HG03442 (cell line): Measurements from ENCODE around the gene SCAP.

Source experiments
- ATAC-seq: cut with Tn5 transposase; IDR thresholded peaks from one replicate; pipeline ENCODE4 v1.9.1; 2021; ENCODE audit warnings: mild to moderate bottlenecking, moderate library complexity; ENCODE audit not compliant: unreplicated experiment

The SCAP gene

DNA sequence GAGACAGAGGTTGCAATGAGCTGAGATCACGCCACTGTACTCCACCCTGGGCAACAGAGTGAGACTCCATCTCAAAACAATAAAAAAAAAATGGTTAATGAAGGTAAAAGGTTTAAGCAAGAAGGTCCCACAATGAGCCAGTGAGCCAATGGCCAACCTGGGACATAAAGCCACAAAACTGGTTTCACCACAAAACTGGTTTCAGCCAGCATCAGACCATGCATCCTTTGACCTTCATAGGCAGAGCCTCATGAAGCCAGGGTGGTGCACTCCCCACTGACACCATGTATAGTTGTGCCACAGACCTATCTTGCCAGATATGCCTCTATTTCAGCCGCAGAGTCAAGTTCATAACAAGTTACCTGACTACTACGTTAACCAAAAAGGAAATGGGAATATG is 41.9 kb downstream of the SCAP start:
- no peak for ATAC-seq

DNA sequence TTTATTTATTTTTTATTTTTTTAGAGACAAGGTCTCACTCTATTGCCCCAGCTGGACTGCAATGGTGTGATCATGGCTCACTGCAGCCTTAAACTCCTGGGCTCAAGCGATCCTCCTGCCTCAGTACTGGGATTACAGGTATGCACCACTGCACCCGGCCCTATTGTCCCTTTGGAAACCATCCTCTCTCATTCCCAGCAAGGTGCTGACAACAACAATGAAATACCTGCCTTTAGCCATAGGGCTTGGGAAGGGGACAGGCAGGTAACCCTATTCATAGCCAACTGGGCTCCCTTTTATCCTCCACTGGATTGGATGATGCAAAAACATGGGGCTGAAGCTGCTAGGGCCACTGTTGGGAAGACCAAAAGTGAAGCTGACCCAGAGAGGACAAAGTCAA is 43.1 kb downstream of the SCAP start:
- ATAC-seq: no peak

DNA sequence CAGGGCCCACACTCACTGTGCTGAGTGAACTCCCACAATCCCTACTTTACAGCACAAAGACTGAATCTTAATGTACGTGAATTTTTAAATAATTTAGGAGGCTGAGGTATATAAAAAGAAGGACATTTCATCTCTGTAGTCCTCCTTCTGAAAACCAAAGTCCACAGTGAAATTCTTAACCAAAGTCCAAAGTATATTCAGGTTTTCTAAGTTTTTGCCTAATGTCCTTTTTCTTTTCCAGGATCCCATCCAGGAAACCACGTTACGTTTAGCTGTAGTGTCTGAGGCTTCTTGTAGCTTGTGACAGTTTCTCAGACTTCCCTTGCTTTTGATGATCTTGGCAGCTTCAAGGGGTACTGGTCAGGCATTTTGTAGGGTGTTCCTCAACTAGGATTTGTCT is 44.5 kb downstream of the SCAP start:
- ATAC-seq: no peak

DNA sequence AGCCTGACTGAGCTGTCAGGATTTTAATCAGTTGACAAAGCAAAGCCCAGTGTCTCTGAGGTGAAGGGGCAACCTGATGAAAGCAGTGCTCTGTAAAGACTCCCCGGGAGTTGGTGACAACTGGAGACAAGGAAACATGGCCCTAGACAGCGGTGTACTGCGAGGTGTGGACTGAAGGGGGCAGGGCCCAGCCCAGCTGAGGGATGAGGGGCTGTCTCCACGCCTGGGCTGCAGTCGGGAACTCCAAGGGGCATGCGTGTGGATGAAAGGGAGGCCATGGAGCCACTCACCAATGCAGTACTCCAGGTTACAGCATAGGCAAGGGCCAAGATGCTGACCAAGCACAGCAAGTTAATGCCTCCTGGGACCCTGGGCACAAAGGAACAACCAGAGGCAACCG is 45.1 kb downstream of the SCAP start:
- ATAC-seq: no peak

DNA sequence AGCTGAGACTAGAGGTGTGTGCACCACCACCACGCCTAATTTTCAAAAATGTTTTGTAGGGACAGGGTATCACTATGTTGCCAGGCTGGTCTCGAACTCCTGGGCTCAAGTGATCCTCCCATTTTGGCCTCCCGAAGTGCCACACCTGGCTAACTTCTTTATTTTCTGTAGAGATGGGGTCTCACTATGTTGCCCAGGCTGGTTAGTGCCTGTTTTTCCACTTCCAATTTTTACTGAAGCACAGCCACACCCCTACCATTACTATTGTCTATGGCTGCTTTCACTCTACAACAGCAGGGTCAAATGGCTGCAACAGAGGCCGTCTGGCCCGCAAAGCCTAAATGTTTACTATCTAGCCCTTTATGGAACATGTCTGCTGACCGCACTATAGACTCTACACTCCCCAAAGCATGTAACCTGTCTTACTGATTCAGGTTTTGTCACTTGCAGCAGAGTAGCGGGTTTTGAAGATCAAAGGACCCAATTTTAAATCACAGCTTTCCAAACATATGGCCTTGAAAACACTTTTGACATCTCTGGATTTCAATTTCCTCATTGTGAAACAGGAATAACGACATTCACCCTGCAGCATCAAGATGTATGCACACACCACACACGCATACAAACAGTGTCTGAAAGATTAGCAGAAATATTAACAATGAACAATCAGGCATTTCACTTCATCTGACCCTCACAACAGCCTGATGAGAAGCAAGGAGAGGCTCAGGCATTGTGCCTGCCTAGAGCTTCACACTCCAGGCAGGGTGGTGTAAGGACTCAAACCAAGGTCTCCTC is 46.1 kb downstream of the SCAP start:
- no peak for ATAC-seq

DNA sequence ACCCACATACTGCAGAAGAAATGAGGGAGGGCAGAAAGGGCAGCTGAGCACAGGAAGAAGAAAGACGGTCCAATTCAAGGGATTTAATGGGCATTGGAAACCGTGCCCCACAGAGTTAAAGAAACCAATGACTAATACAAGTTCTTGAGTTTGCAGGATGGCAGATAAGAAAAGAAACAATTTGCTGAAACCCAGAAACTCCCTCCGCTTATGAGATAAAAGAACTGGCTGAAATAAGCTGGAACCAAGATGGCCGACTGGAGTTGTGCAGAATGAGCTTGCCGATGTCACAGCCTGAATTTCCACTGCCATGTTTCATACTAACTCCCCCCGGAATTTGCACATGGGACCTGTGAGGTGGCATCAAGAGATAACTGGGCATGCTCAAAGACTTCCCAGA is 47.1 kb downstream of the SCAP start:
- ATAC-seq: no peak

DNA sequence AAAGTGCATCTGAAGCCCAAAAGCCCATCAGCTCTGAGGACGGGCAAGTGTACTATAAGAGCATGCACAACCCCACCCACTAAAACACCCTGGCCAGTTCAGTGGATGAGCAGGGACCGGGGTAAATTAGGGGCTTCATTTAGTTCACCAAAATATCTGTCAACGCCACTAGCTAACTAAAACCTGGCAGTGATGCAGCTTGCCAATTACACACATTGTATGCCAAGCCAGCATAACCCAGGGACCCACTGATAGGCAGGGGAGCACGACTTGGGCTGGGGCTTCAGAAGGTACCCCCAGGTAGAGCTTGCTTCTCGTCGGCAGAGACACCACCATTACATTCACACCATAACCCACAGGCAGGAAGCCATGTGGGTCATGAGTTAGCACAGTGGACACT is 47.9 kb downstream of the SCAP start:
- ATAC-seq: no peak

DNA sequence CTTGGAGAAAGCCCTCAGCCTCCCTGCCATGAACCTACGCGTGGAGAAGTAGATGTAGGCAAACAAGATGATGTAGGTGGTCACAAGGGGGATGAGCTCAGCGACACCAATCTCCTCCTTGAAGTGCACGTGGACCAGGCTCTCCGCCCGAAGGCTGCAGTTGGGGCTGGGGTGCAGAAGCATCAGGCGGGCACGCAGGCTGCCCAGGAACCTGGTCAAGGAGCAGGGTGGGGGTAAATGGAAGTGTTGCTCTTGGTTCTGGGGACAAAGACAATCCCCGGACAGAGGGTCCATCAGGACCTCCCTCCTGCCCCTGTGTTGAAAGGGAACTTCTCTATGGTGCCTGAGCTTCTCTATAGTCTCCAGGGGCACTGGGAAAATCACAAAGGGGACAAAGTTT is 49.8 kb downstream of the SCAP start:
- ATAC-seq: no peak

DNA sequence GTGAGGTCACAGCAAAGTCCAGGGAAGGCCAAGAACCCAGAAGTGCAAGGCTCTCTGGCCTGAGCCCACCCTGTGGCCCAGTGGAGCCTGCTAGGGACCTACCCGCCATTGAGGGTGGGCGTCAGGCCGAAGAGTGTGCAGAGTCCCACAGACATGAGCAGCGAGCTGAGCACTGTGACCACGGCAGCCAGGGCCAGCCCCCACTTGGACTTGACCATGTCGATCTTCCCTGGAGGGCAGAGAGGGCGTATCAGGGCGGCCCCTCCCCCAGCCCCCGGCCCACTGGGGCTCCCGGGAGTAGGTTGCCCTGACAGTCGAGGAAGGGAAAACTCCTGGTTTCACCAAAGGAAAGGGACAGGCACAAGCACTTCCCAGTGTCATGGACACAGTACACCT is 50.4 kb downstream of the SCAP start:
- no peak for ATAC-seq

DNA sequence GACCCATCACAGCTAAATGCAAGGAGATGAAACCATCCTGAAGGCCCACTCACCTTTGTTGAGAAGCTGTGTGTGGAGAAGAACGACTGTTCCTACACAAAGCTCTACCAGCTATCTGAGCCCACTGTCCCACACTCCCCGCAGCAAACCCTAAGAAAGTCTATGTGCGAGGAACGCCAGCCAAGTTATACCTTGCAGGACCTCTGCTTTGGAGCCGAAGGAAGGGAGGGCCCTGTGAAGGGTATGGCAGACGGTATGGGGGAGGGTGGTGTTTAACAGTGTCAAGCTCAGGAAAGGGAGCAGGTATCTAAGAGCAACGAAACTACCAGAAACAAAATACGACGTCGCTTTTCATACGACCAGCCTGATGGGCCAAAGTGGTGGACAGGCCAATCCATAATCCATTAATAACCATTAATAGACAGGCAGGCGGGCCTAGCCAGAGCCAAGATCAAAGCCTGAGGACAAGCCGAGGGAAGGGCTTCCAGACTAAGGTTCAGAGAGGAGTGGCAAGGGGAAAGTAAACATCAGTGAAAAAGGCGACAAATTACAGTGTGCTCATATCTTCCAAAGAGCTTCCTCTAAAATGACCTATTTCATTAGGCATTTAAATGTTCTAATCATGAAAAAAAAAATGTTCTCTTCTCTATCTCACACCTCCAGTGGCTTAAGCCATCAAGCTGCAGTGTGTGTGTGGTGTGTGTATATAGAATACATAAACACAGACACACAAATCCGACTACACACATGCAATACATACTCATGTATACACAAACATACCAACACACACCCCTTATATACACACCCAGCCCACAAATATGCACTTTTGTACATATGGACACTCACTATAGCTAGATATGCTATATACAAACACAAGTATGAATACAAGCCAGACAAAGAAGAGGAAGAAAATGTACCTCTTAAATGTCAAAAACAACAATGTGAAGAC is 51.0 kb downstream of the SCAP start:
- no peak for ATAC-seq

DNA sequence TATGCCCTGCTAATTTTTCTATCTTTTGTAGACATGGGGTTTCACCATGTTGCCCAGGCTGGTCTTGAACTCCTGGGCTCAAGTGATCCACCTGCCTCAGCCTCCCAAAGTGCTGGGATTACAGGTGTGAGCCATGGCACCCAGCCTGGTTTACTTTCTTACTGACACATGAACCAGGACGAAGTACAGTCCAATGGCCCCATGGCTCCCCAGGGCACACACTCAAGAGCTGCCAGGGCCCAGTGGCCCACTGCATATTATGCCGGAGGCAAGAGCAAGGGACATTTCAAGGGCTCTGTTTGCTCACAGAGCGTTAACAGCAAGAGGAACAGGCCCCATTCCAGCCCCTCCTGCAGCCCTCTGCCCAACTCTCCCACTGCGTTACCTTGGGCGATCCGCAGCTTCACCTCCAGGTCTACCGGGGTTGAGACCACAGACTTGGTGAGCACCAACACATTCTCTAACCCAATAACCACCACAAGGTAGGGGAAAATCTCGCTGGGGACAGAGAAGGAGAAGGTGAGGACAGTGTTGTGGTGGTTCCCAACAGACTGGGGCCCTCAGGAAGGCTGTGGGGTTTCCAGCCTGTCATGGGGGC is 52.1 kb downstream of the SCAP start:
- ATAC-seq: no peak

DNA sequence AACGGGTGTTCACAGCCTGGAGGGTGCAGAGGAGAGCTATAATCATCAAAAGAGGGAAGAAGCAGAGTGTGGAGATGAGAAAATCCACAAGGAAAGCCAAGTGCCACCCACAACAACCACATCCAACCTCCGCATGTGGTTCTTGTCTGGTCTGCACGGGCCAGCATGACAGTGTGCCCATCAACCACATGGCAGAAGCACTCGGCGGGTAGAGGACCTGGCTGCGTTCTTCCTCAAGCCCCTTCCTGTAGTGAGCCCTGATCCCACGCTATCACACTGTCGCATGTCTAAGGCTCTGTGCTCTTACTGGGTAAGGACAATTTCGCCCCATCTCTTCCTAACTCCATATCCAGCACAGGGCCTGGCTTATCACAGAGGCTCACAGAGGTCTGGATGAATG is 53.0 kb downstream of the SCAP start:
- ATAC-seq: no peak

DNA sequence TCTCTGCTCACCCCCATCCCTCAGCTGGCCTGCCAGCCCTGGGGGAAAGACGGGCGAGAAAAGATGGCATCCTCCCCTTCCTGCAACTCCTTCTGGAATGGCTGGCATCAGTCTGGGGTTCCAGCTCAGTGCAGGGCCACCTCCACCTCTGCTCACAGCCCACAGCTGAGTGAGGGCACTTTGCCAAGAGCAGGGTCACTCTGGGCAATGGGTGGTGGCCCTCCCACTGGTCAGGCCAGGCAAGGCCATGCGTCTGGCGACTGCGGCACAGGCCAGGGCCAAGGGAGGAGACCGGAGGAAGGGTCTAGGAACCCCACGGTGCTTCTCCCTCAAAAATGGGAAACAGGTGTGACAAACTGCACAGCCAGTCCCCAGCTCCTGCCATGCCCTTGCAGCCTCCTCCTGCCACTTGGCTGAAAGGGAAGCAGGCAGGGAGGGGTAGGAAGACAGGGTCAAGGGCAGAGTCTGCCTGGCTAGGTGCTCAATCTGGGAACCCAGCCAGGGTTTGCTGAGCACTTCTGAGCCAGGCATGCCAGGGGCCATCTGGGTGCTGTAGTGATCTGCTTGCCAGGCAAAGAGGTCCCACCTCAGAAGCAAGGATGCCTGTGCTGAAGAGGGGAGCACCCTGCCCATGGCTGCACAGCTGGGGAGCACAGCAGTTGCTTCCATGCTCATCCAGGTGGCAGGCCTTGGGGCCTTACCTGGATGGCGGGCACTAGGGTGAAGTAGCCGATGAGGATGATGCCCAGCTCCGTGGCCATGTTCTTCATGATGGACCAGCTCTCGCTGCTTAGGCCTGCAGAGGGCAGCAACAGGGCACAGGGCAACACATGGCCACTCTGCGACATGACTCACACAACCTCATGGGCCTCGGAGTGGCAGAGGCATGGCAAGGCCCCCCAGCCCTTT is 53.7 kb downstream of the SCAP start:
- no peak for ATAC-seq

DNA sequence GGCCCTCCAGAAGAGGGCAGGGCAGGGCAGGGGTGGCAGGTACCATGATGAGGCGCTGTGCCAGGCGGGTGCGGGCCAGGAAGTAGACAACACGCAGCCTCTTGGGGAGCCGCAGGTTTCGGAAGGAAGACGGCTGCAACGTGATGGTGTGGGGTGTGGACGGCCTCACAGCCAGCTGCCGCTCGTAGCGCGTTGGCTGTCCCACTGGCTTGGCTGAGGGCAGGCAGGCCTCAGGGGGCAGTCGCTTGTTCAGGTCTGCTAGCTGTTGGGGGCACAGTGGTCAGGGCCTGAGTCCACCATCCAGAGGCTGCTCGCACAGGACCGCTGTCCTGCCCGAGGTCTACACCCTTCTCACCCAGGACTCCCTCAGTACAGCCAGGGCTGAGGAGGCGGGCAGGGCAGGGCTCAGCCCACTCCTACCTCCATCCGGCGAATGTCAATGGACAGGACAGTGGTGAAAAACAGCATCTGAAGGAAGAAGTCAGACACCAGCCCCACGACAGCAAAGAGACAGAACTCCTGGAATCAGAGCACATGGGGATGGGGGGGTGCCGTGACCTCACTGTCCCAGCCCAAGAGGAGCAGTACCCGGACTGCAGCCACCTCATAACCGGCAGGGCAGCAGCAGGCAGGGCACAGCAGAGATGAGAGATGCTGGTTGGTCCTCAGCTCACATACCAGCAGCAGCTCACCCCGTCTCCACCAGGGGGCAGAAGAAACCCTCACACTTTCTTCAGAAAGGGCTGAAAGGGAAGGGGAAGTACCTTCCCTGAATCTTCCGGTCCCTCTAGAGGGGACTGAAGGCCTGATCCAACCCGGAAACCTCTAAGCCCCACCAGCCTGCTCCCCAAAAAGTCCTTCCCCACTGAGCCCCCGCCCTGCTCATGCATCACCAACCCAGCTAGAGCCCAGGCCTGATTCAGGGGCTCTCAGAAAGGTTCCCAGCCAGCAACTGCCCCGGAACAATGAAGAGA is 54.9 kb downstream of the SCAP start:
- peak; percentile 67 for ATAC-seq

DNA sequence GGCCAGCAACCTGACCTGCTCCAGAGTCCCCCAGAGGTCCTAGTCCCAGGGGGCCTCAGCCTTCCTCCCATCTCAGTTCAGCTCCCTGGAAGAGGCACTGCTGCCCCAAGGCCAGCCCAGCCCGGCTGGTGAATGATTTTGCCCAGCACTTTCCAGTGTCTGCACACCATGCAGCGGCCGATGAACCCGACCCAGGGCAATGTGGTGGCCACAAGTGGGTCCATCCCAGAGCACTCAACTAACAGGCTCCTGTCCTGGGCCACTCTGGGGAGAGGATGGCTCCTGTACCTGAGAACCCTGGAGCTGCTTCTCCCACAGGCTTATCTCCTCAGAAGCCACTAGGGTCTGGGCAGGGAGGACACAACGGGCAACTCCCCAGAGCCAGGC is 55.7 kb downstream of the SCAP start:
- ATAC-seq: no peak

DNA sequence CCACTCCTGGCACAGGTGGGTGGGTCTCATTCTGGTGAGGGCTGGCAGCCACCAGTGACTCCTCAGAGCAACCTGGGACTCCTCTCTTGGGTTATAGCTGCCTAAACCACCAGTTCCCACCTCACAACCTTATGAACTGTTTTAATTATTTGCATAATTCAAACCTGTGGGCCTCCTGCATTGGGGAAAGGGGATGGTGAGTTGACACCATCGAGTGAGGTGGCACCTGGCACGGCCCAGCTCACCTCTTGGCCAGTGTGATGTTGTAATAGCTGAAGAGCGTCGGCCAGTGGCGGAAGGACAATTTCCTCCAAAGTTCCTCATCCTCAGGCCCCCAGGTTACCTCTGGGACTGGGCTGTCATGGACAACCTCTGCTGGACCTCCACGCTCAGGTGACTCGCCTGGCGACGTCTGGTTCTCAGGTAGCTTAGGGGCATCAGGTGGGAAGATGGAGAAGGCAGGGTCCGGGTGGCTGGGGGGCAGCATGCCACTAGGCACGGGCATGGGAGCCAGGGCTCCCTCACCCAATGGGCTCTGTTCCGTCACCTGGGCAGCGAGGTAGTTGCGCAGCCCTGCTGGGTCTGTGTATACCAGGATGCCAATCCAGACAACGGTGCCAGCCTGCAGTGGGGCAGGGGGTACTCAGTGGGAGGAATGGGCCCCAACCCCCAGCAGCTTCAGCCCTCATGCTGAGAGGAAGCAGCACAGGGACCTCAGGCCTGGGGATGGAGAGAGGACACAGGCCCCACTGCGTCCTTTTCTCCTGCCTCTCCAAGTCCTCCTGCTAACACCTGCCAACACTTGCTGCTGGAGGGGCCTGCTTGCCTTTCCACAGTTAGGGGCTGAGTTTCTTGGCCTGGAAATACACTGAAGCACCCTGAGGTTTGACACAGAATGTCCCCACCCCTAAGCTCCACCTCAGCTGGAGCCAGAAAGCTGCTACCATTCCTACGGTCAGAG is 56.4 kb downstream of the SCAP start:
- no peak for ATAC-seq

DNA sequence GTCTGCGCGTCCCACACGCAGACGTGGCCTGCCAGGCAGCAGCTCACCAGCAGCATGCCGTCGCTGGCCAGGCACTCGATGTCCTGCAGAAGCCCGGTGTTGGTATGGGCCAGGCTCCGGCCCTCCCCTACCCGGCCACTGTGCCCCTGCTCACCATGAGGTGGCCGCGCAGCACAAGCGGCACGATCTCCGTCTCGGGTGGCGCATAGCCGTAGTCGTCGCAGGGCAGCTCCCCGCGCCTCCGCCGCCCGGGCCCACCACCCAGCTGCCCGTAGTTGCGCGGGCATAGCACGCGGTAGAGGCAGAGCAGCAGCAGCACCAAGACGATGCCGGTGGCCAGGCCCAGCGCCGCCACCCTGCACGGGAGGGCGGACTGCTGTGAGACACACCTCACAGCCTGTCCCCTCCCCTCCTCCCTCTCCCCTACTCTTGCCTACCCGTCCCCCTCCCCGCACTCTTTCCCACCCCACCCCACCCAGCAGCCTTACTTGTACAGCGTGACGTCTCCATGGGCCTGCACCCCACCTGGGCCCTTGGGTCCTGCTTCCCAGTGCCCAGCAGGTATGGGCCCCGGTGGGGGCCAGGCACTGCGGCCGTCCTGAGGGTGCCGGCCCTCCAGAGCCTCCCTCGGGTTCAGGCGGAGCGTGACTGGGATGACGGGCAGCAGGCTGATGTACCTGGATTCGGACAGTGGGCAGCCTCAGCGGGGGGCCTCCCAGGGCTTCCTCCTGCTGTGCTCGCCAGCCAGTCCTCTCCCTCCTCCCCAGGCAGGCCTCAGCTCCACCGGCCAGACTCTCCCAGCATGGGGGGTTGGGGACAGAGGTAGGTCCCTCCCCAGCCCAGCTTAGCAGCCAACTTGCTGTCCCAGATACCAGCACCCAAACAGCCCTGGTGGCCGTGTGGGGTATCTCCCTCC is 57.3 kb downstream of the SCAP start:
- ATAC-seq: no peak
